HEK293 (cell line): ENCODE results near the gene YIF1B.
A peak's percentile ranks its signal among the peaks of the same experiment; 100 is the strongest.

Source experiments
- CTCF ChIA-PET: fragments of 350-600 bp; formaldehyde crosslinking; extraction: SDS; loops from one replicate; lab custom pipeline; 2021; ENCODE audit warnings: antibody characterized with exemption; lab: Yijun Ruan, JAX
- POLR2A ChIA-PET: fragments of 300-600 bp; formaldehyde crosslinking; extraction: SDS; loops from one replicate; lab custom pipeline; 2020; ENCODE audit warnings: antibody characterized with exemption, inconsistent platforms; lab: Yijun Ruan, JAX
- H3K27ac ChIP-seq: fragments of 200-500 bp; sonication (Bioruptor generic); 2 replicates; pipeline ENCODE4 v1.5.1; 2014; ENCODE audit warnings: low read depth, low read length, control low read depth, inconsistent platforms; ENCODE audit errors: extremely low read depth
- H3K36me3 ChIP-seq, 2 experiments: fragments of 200-500 bp in 1 of 2; sonication (Bioruptor generic) in 1 of 2; 1 replicate in 1 of 2; 2 replicates in 1 of 2; pipeline ENCODE4 v1.5.1; 2014 to 2017; ENCODE audit warnings: inconsistent platforms in 2 of 2, low read length in 2 of 2; ENCODE audit not compliant: control insufficient read depth in 2 of 2, insufficient read depth in 1 of 2
- H3K4me1 ChIP-seq: fragments of 200-500 bp; sonication (Bioruptor generic); 2 replicates; pipeline ENCODE4 v1.5.1; 2014; ENCODE audit warnings: mild to moderate bottlenecking, low read length, inconsistent platforms; ENCODE audit not compliant: control insufficient read depth, insufficient read depth
- H3K4me3 ChIP-seq: 2 replicates; pipeline ENCODE4 v1.5.1; 2011; ENCODE audit warnings: low read depth, mild to moderate bottlenecking, control low read depth, low read length, moderate library complexity
- H3K9me3 ChIP-seq: fragments of 200-500 bp; sonication (Bioruptor generic); 2 replicates; pipeline ENCODE4 v1.5.1; 2014; ENCODE audit warnings: low read depth, low read length, inconsistent platforms; ENCODE audit not compliant: control insufficient read depth, insufficient read depth
- BCL11A ChIP-seq: fragments of 450-650 bp; formaldehyde crosslinking; IDR thresholded peaks from 2 replicates; pipeline ENCODE4 v1.5.1; 2016; ENCODE audit warnings: low read depth, missing biosample characterization, missing genetic modification characterization
- BCL6B ChIP-seq: fragments of 450-650 bp; formaldehyde crosslinking; IDR thresholded peaks from 2 replicates; pipeline ENCODE4 v1.5.1; 2017; ENCODE audit warnings: missing biosample characterization, missing genetic modification characterization
- KLF17 ChIP-seq: fragments of 450-650 bp; formaldehyde crosslinking; IDR thresholded peaks from 2 replicates; pipeline ENCODE4 v1.5.1; 2016; ENCODE audit warnings: missing biosample characterization, missing genetic modification characterization
- OSR2 ChIP-seq: fragments of 450-650 bp; formaldehyde crosslinking; IDR thresholded peaks from 2 replicates; pipeline ENCODE4 v1.5.1; 2016; ENCODE audit warnings: missing biosample characterization, missing genetic modification characterization
- PRDM10 ChIP-seq: fragments of 450-650 bp; formaldehyde crosslinking; IDR thresholded peaks from 2 replicates; pipeline ENCODE4 v1.5.1; 2016; ENCODE audit warnings: missing biosample characterization, missing genetic modification characterization
- SP3 ChIP-seq: fragments of 450-650 bp; formaldehyde crosslinking; IDR thresholded peaks from 2 replicates; pipeline ENCODE4 v1.5.1; 2016; ENCODE audit warnings: missing biosample characterization, missing genetic modification characterization
- SP7 ChIP-seq: fragments of 450-650 bp; formaldehyde crosslinking; IDR thresholded peaks from 2 replicates; pipeline ENCODE4 v1.5.1; 2016; ENCODE audit warnings: missing biosample characterization, missing genetic modification characterization
- TCF7L2 ChIP-seq: IDR thresholded peaks from 2 replicates; pipeline ENCODE4 v1.6.1; 2011; ENCODE audit warnings: low read depth, mild to moderate bottlenecking, inconsistent platforms, low read length, moderate library complexity, borderline replicate concordance
- YY1 ChIP-seq: fragments of 450-650 bp; formaldehyde crosslinking; IDR thresholded peaks from 2 replicates; pipeline ENCODE4 v1.5.1; 2018; ENCODE audit warnings: missing biosample characterization, missing genetic modification characterization
- ZBTB17 ChIP-seq: fragments of 450-650 bp; formaldehyde crosslinking; IDR thresholded peaks from 2 replicates; pipeline ENCODE4 v1.5.1; 2016; ENCODE audit warnings: missing biosample characterization, missing genetic modification characterization
- ZBTB26 ChIP-seq: fragments of 450-650 bp; formaldehyde crosslinking; optimal IDR thresholded peaks from 2 replicates; pipeline ENCODE3; 2016; ENCODE audit warnings: missing biosample characterization, mild to moderate bottlenecking, missing genetic modification characterization
- ZFP3 ChIP-seq: fragments of 450-650 bp; formaldehyde crosslinking; IDR thresholded peaks from 2 replicates; pipeline ENCODE4 v1.5.1; 2016; ENCODE audit warnings: low read depth, missing biosample characterization, missing genetic modification characterization
- ZFP69B ChIP-seq: fragments of 450-650 bp; formaldehyde crosslinking; IDR thresholded peaks from 2 replicates; pipeline ENCODE4 v1.5.1; 2016; ENCODE audit warnings: missing biosample characterization, missing genetic modification characterization
- ZNF112 ChIP-seq: fragments of 450-650 bp; formaldehyde crosslinking; IDR thresholded peaks from 2 replicates; pipeline ENCODE4 v1.5.0; 2017; ENCODE audit warnings: missing biosample characterization, missing genetic modification characterization
- ZNF155 ChIP-seq: fragments of 450-650 bp; formaldehyde crosslinking; IDR thresholded peaks from 2 replicates; pipeline ENCODE4 v1.5.1; 2016; ENCODE audit warnings: missing biosample characterization, missing genetic modification characterization
- ZNF19 ChIP-seq: fragments of 450-650 bp; formaldehyde crosslinking; IDR thresholded peaks from 2 replicates; pipeline ENCODE4; 2016; ENCODE audit warnings: missing biosample characterization, missing genetic modification characterization, low read depth
- ZNF366 ChIP-seq: fragments of 450-650 bp; formaldehyde crosslinking; conservative IDR thresholded peaks from 2 replicates; pipeline ENCODE4 v1.5.1; 2016; ENCODE audit warnings: missing biosample characterization, missing genetic modification characterization
- ZNF398 ChIP-seq: fragments of 450-650 bp; formaldehyde crosslinking; IDR thresholded peaks from 2 replicates; pipeline ENCODE4 v1.5.1; 2017; ENCODE audit warnings: missing biosample characterization, missing genetic modification characterization
- ZNF626 ChIP-seq: fragments of 450-650 bp; sonication (Bioruptor Pico); formaldehyde crosslinking; IDR thresholded peaks from 2 replicates; pipeline ENCODE4 v1.5.1; 2018; ENCODE audit warnings: missing biosample characterization, missing genetic modification characterization, inconsistent platforms
- ZNF629 ChIP-seq: fragments of 450-650 bp; formaldehyde crosslinking; IDR thresholded peaks from 2 replicates; pipeline ENCODE4 v1.5.1; 2017; ENCODE audit warnings: missing biosample characterization, missing genetic modification characterization
- ZNF660 ChIP-seq: fragments of 450-650 bp; IDR thresholded peaks from 2 replicates; pipeline ENCODE4 v1.5.1; 2018; ENCODE audit warnings: missing biosample characterization, mild to moderate bottlenecking, missing genetic modification characterization

YIF1B gene

GRCh38 chr19:38267761-38268483 is 47.8 kb downstream of the YIF1B start (continued):
- TF ChIP-seq OSR2 (tag by site-specific recombination) (0 out of 2 replicates have a peak, but pooled peaks have one; percentile 18), ZNF626 (tag by site-specific recombination) (no peak), PRDM10 (peak; percentile 72)

GRCh38 chr19:38266981-38267597 is 48.7 kb downstream of the YIF1B start:
- ChIA-PET POLR2A (interaction anchor here (0.7 to 4.7 kb wide), 6 partner anchors 9 to 391 kb away, joined by 4 to 26 read pairs (median 8); partner anchors contain the start of genes CATSPERG, GGN, PSMD8 and SPRED3), CTCF (interaction anchor here (0.7 to 8.8 kb wide), 10 partner anchors 8 to 945 kb away, joined by 3 to 48 read pairs (median 5); partner anchors contain the start of genes CATSPERG, FAM98C and PPP1R14A)
- H3K4me3 ChIP-seq = no peak overlapping the region
- no peak for TF ChIP-seq ZNF112
- TF ChIP-seq ZFP3 = no peak
- TF ChIP-seq ZNF366 (tag by site-specific recombination) = peak; percentile 83
- TF ChIP-seq SP3 = 0 out of 2 replicates have a peak, but pooled peaks have one; percentile 35
- peak; percentile 63 for TF ChIP-seq ZNF398 (tag by site-specific recombination)
- TF ChIP-seq ZBTB26 = no peak
- peak; percentile 42; the same call in 1 of the 2 replicates for TF ChIP-seq ZNF629 (tag by site-specific recombination)
- no peak for TF ChIP-seq YY1 (tag by site-specific recombination)
- no peak for TF ChIP-seq BCL11A
- no peak for TF ChIP-seq TCF7L2
- no peak for TF ChIP-seq BCL6B (tag by site-specific recombination)
- TF ChIP-seq ZFP69B (tag by site-specific recombination) = peak; percentile 23; the same call in 1 of the 2 replicates
- peak; percentile 71 for TF ChIP-seq KLF17 (tag by site-specific recombination)
- TF ChIP-seq ZNF155 (tag by site-specific recombination) = no peak
- no peak for TF ChIP-seq ZNF19 (tag by site-specific recombination)
- TF ChIP-seq ZBTB17 = peak; percentile 93
- peak; percentile 78; the same call in 1 of the 2 replicates for TF ChIP-seq ZNF660
- peak; percentile 81 for TF ChIP-seq SP7 (tag by site-specific recombination)

More at GRCh38 chr19:38266981-38267597, 48.7 kb downstream of the YIF1B start:
- peak overlapping the region; percentile 78 for H3K27ac ChIP-seq
- H3K36me3 ChIP-seq = no peaks in the 10 kb centered on the region; a peak in 1 of 3 replicates
- H3K4me1 ChIP-seq = peaks cover 59% of the 10 kb centered on the region
- H3K9me3 ChIP-seq = no peaks in the 10 kb centered on the region
